Esophagus muscularis mucosa (tissue), 4 donors: ENCODE measurements around the gene TBCD. TPM values are rescaled to one million over a fixed set of nuclear protein-coding genes. Genes with fewer than 3 reads are reported as not detected.

Experiments
- DNase-seq: peaks from one replicate; pipeline ENCODE4 v3.0.0-alpha.2; 2017; ENCODE audit errors: extremely low spot score
- H3K27ac ChIP-seq, 4 donors: fragments of 200-600 bp; sonication (generic); replicated peaks in 1 of 4; 1 replicate in 3 of 4; 2 replicates in 1 of 4; pipeline ENCODE4 v1.5.1; 2016 to 2019; ENCODE audit warnings: mild to moderate bottlenecking in 1 of 4
- H3K27me3 ChIP-seq, 4 donors: fragments of 200-600 bp; sonication (generic); one replicate each; pipeline versions ENCODE4 v1.5.1 to v1.6.0; 2016 to 2019
- H3K36me3 ChIP-seq, 4 donors: fragments of 200-600 bp; sonication (generic); one replicate each; pipeline ENCODE4 v1.5.1; 2016 to 2019
- H3K4me1 ChIP-seq, 4 donors: fragments of 200-600 bp; sonication (generic); one replicate each; pipeline ENCODE4 v1.5.1; 2016 to 2019
- H3K4me3 ChIP-seq, 4 donors: fragments of 200-600 bp; sonication (generic); 1 replicate in 2 of 4; 2 replicates in 2 of 4; pipeline ENCODE4 v1.5.1; 2016 to 2019; ENCODE audit warnings: mild to moderate bottlenecking in 4 of 4, moderate library complexity in 1 of 4
- H3K9me3 ChIP-seq, 4 donors: fragments of 200-600 bp; sonication (generic); 1 replicate in 3 of 4; 2 replicates in 1 of 4; pipeline ENCODE4 v1.5.1; 2016 to 2019
- CTCF ChIP-seq, 3 experiments: fragments of 200-600 bp in 2 of 3; fragments of 450-650 bp in 1 of 3; sonication (generic) in 2 of 3; IDR thresholded peaks; one replicate each; pipeline ENCODE4 v1.5.1; 2017 to 2019; ENCODE audit warnings: antibody characterized with exemption in 3 of 3, mild to moderate bottlenecking in 2 of 3, moderate library complexity in 1 of 3
- EP300 ChIP-seq: sonication (generic); formaldehyde crosslinking; IDR thresholded peaks from one replicate; pipeline ENCODE4 v1.6.1; 2017; ENCODE audit warnings: antibody characterized with exemption
- POLR2A ChIP-seq: fragments of 450-650 bp; IDR thresholded peaks from one replicate; pipeline ENCODE4 v1.6.1; 2017; ENCODE audit warnings: antibody characterized with exemption, moderate library complexity, mild to moderate bottlenecking, low read depth
- POLR2AphosphoS5 ChIP-seq, 2 donors: sonication (generic); formaldehyde crosslinking; IDR thresholded peaks; one replicate each; pipeline ENCODE4 v1.6.1; 2017; ENCODE audit warnings: antibody characterized with exemption in 2 of 2
- WGBS: methylation state at CpG from one replicate; pipeline ENCODE4 v1.1.5; 2018; 5-methylcytosine and 5-hydroxymethylcytosine counted together
- intact Hi-C: fragments of 100-400 bp; cut with DNase I; formaldehyde crosslinking; loops from one replicate; pipeline ENCODE4 v1.15.1; 2023
- total RNA-seq, 4 donors: library from RNA; depleted of rRNA; stranded (reverse); fragments of >200 nt; gene quantifications; one replicate each; pipeline versions ENCODE4 v1.1.0 to v1.2.1, GENCODE V29; 2016

The TBCD gene
- total RNA-seq, 4 donors from 2014 or later: 38.1 to 56.7 (median 53.6) TPM

GRCh38 chr17:82884341-82884969, 132.6 kb downstream of the TBCD start:
- Histone ChIP-seq H3K9me3 (no peaks in the 10 kb centered on the region), H3K27ac (peak overlapping the region; percentile 5 to 31 (median 24)), H3K4me1 (peaks cover 42 to 59% (median 50%) of the 10 kb centered on the region in 4 donors), H3K4me3 (no peak overlapping the region), H3K27me3 (no peaks in the 10 kb centered on the region), H3K36me3 (peaks cover 0 to 13% (median under 1%) of the 10 kb centered on the region in 4 donors)
- no peak for TF ChIP-seq EP300
- TF ChIP-seq POLR2A: no peak
- TF ChIP-seq CTCF (IDR thresholded peaks at IDR 0.05): no peak
- no peak for TF ChIP-seq POLR2AphosphoS5 (IDR thresholded peaks at IDR 0.05)
- WGBS: 87% methylated on average over 14 of the region's 25 CpGs
- no peak for DNase-seq
- intact Hi-C loops: no loop called here

- H3K36me3 ChIP-seq: peaks cover 0 to 18% (median 3%) of the 10 kb centered on the region in 4 donors
- H3K9me3 ChIP-seq: no peaks in the 10 kb centered on the region
- peaks cover 40 to 58% (median 51%) of the 10 kb centered on the region in 4 donors for H3K4me1 ChIP-seq
- DNase-seq: no peak
- WGBS: 69% methylated on average over 3 of the region's 5 CpGs
- H3K27ac ChIP-seq: peak overlapping the region; percentile 5 to 31 (median 24)
- H3K4me3 ChIP-seq: no peak overlapping the region
- intact Hi-C loops: no loop called here
- H3K27me3 ChIP-seq: no peaks in the 10 kb centered on the region
- no peak for TF ChIP-seq EP300
- TF ChIP-seq POLR2AphosphoS5 (IDR thresholded peaks at IDR 0.05): no peak
- TF ChIP-seq POLR2A: no peak
- TF ChIP-seq CTCF (IDR thresholded peaks at IDR 0.05): no peak
Observed at GRCh38 chr17:82884970-82885353, 133.1 kb downstream of the TBCD start.

GRCh38 chr17:82887255-82888164, 135.6 kb downstream of the TBCD start:
- 95% methylated on average over 27 of the region's 27 CpGs for WGBS
- Histone ChIP-seq H3K27ac (no peak overlapping the region), H3K4me3 (no peak overlapping the region), H3K27me3 (no peaks in the 10 kb centered on the region), H3K36me3 (peaks cover 0 to 37% (median 22%) of the 10 kb centered on the region in 4 donors), H3K4me1 (peaks cover 29 to 51% (median 42%) of the 10 kb centered on the region in 4 donors), H3K9me3 (no peaks in the 10 kb centered on the region)
- no peak for DNase-seq
- no peak for TF ChIP-seq POLR2A
- TF ChIP-seq CTCF (IDR thresholded peaks at IDR 0.05): no peak
- no peak for TF ChIP-seq EP300
- no peak for TF ChIP-seq POLR2AphosphoS5 (IDR thresholded peaks at IDR 0.05)
- intact Hi-C loops: no loop called here

GRCh38 chr17:82888583-82889495, 137.0 kb downstream of the TBCD start:
- H3K4me1 ChIP-seq: peaks cover 37 to 57% (median 47%) of the 10 kb centered on the region in 4 donors
- WGBS: 89% methylated on average over 14 of the region's 30 CpGs
- intact Hi-C loops: no loop called here

More at GRCh38 chr17:82888583-82889495, 137.0 kb downstream of the TBCD start:
- DNase-seq: no peak
- Histone ChIP-seq H3K9me3 (no peaks in the 10 kb centered on the region), H3K36me3 (peaks cover 0 to 37% (median 22%) of the 10 kb centered on the region in 4 donors), H3K4me3 (no peak overlapping the region), H3K27ac (no peak overlapping the region), H3K27me3 (no peaks in the 10 kb centered on the region)
- no peak for TF ChIP-seq CTCF (IDR thresholded peaks at IDR 0.05)
- no peak for TF ChIP-seq EP300
- no peak for TF ChIP-seq POLR2A
- no peak for TF ChIP-seq POLR2AphosphoS5 (IDR thresholded peaks at IDR 0.05)
